ENCODE measurements around the gene STK40. TPM values are rescaled to one million over a fixed set of nuclear protein-coding genes. Genes with fewer than 3 reads are reported as not detected.

STK40 gene
- total RNA-seq, 1 experiment from 2014 or later: 14.4 TPM

DNA sequence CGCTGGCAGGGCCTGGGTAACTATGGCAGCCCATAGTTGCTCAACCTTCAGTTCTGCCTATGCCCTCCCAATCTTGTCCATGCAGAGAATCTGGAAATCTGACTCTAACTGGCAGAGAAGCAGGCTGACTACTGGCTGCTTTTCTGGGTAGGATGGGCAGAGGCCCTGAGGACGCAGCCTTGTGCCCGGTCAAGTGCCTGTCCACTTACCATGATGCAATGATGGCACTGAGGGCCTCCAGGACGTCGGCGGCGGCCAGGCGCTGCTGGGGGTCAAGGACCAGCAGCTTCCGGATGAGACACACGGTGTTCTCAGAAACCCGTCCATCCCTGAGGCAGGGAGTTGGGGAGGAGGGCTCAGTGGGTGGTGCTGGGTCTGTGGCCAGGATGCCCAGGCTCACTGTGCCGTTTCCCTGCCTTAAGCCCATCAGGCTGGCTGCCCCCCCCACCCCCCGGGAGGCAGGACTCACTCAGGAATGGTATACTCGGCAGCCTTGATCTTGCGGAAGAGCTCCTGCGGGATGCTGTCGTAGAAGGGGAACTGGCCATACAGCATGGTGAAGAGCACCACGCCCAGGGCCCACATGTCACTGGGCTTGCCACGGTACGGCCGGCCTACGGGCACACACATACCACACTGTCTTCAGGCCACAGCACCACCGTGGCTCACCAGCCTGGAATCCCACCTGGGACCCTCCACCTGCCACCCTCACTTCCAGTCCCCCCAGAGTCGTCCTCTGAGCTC is 41.9 kb downstream of the STK40 start:
- peaks cover 31% of the 10 kb centered on the region; the same call in 1 of the 2 replicates for H3K36me3 ChIP-seq (ENCODE audit: low read depth, low read length)
- DNase-seq (no peak), ATAC-seq (no peak)
- H3K27ac ChIP-seq (ENCODE audit: low read length): peak overlapping the region; percentile 82
- H3K9ac ChIP-seq (ENCODE audit: low read length): no peak overlapping the region; the same call in 1 of the 2 replicates
- no peak overlapping the region for H3K4me3 ChIP-seq (ENCODE audit: low read length)
- H4K20me1 ChIP-seq (ENCODE audit: low read length): no peaks in the 10 kb centered on the region
- peak overlapping the region; percentile 14; the same call in 1 of the 2 replicates for H3K4me2 ChIP-seq (ENCODE audit: low read length)
- ChIA-PET CTCF (interaction anchor here (0.8 to 1.7 kb wide), 2 partner anchors 25 to 43 kb away, joined by 8 to 17 read pairs; no protein-coding TSS in a partner anchor), POLR2A (ENCODE audit: unreplicated experiment) (no interaction called here)
- H3K4me1 ChIP-seq (ENCODE audit: insufficient read depth, low read length): peaks cover 15% of the 10 kb centered on the region
- BruUV-seq (replicated peaks): no TSS peak
- no peaks in the 10 kb centered on the region for H3K27me3 ChIP-seq (ENCODE audit: low read length)
- intact Hi-C loops (cut with micrococcal nuclease): loop anchor here (5.0 kb wide), 1 partner anchor 43 kb away; the partner anchor contains the start of gene STK40
- H3K79me2 ChIP-seq (ENCODE audit: low read length): no peaks in the 10 kb centered on the region
- no peaks in the 10 kb centered on the region for H3K9me2 ChIP-seq (replicated peaks; ENCODE audit: low read length)
- TF ChIP-seq, protein P1, sequence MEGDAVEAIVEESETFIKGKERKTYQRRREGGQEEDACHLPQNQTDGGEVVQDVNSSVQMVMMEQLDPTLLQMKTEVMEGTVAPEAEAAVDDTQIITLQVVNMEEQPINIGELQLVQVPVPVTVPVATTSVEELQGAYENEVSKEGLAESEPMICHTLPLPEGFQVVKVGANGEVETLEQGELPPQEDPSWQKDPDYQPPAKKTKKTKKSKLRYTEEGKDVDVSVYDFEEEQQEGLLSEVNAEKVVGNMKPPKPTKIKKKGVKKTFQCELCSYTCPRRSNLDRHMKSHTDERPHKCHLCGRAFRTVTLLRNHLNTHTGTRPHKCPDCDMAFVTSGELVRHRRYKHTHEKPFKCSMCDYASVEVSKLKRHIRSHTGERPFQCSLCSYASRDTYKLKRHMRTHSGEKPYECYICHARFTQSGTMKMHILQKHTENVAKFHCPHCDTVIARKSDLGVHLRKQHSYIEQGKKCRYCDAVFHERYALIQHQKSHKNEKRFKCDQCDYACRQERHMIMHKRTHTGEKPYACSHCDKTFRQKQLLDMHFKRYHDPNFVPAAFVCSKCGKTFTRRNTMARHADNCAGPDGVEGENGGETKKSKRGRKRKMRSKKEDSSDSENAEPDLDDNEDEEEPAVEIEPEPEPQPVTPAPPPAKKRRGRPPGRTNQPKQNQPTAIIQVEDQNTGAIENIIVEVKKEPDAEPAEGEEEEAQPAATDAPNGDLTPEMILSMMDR (conservative IDR thresholded peaks at IDR 0.05; ENCODE audit: low read depth, low read length): no peak
- no peak for TF ChIP-seq EZH2 (IDR thresholded peaks at IDR 0.05; ENCODE audit: low read length, unreplicated experiment)
- no peak overlapping the region for H2AFZ ChIP-seq (ENCODE audit: low read length)
- H3K9me3 ChIP-seq (ENCODE audit: low read length): no peaks in the 10 kb centered on the region
- H3F3A ChIP-seq (ENCODE audit: low read length, unreplicated experiment): no peaks in the 10 kb centered on the region

GRCh38 chr1:36342426-36343185 is 43.1 kb downstream of the STK40 start:
- peaks cover 15% of the 10 kb centered on the region for H3K4me1 ChIP-seq (ENCODE audit: insufficient read depth, low read length)
- intact Hi-C loops (cut with micrococcal nuclease): loop anchor here (1.0 to 5.0 kb wide), 3 partner anchors 27 to 78 kb away; partner anchors contain the start of gene STK40
- no peak for TF ChIP-seq EZH2 (IDR thresholded peaks at IDR 0.05; ENCODE audit: low read length, unreplicated experiment)
- TF ChIP-seq EZH2phosphoT487 (IDR thresholded peaks at IDR 0.05; ENCODE audit: borderline replicate concordance, low read length): no peak
- TF ChIP-seq, protein P1 (conservative IDR thresholded peaks at IDR 0.05; ENCODE audit: low read depth, low read length): peak; percentile 93
- DNase-seq (peak; percentile 87), ATAC-seq (peak; percentile 84)
- no TSS peak for BruUV-seq (replicated peaks)
- no peaks in the 10 kb centered on the region for H3K79me2 ChIP-seq (ENCODE audit: low read length)
- no peaks in the 10 kb centered on the region for H3K9me2 ChIP-seq (replicated peaks; ENCODE audit: low read length)
- H3K4me2 ChIP-seq (ENCODE audit: low read length): peak overlapping the region; percentile 14
- no peaks in the 10 kb centered on the region for H3K9me3 ChIP-seq (ENCODE audit: low read length)
- H4K20me1 ChIP-seq (ENCODE audit: low read length): no peaks in the 10 kb centered on the region
- ChIA-PET POLR2A (ENCODE audit: unreplicated experiment) (no interaction called here), CTCF (interaction anchor here (0.5 to 1.7 kb wide), 14 partner anchors 8 to 1465 kb away, joined by 3 to 17 read pairs (median 4); partner anchors contain the start of genes C1orf122, OSCP1, TRAPPC3 and YRDC)
- no peak overlapping the region for H2AFZ ChIP-seq (ENCODE audit: low read length)
- H3K27ac ChIP-seq (ENCODE audit: low read length): peak overlapping the region; percentile 82
- peak overlapping the region; percentile 31 for H3K9ac ChIP-seq (ENCODE audit: low read length)
- no peaks in the 10 kb centered on the region for H3K27me3 ChIP-seq (ENCODE audit: low read length)
- H3F3A ChIP-seq (ENCODE audit: low read length, unreplicated experiment): no peaks in the 10 kb centered on the region
- H3K36me3 ChIP-seq (ENCODE audit: low read depth, low read length): peaks cover 24% of the 10 kb centered on the region; the same call in 1 of the 2 replicates
- H3K4me3 ChIP-seq (ENCODE audit: low read length): no peak overlapping the region

Measured in PC-3 (cell line).